Right renal pelvis (tissue), 4 donors: ENCODE measurements around the gene LMTK2. TPM values are rescaled to one million over a fixed set of nuclear protein-coding genes. Genes with fewer than 3 reads are reported as not detected.

Experiments
- DNase-seq, 4 donors: peaks; one replicate each; pipeline ENCODE4 v3.0.0-alpha.2; 2013; ENCODE audit warnings: low read depth in 4 of 4, low spot score in 3 of 4, missing footprints in 1 of 4
- polyA plus RNA-seq, 4 donors: library from polyadenylated mRNA; unstranded; fragments of 120-200 nt; gene quantifications; one replicate each; pipeline ENCODE4 v1.2.1, GENCODE V29; 2013; ENCODE audit not compliant: insufficient read length in 4 of 4

LMTK2 gene
- polyA plus RNA-seq, 4 donors: 13.6 to 14.8 (median 14.4) TPM

- DNase-seq: peak in 1 of 4 donors; percentile 15
Measured at GRCh38 chr7:98252425-98253054, 145.9 kb downstream of the LMTK2 start.

- DNase-seq: no peak
Measured at GRCh38 chr7:98254516-98254915, 147.9 kb downstream of the LMTK2 start.

GRCh38 chr7:98254951-98255610, 148.4 kb downstream of the LMTK2 start:
- no peak for DNase-seq

GRCh38 chr7:98256431-98256830, 149.8 kb downstream of the LMTK2 start:
- no peak for DNase-seq

GRCh38 chr7:98257701-98258100, 151.0 kb downstream of the LMTK2 start:
- DNase-seq: no peak

Other genes starting within 250 kb of the LMTK2 start
- gene ASNS, start 234.5 kb upstream of the LMTK2 start, polyA plus RNA-seq: 10 to 100 TPM; 24.7 to 34.5 (median 28.9) TPM
- under 1 TPM in 1 of 4 donors, not detected in 3; 0.12 TPM for gene OCM2, start 116.7 kb upstream of the LMTK2 start, polyA plus RNA-seq
- gene BHLHA15, start 104.6 kb downstream of the LMTK2 start, polyA plus RNA-seq: under 1 TPM in 3 of 4 donors, not detected in 1; 0.19 to 0.44 (median 0.29) TPM
- 10 to 100 TPM; 15.7 to 18.0 (median 16.4) TPM for gene TECPR1, start 145.4 kb downstream of the LMTK2 start, polyA plus RNA-seq
- gene BRI3, start 174.8 kb downstream of the LMTK2 start, polyA plus RNA-seq: 100 to 1,000 TPM in 3 of 4 donors, 10 to 100 TPM in 1; 97.0 to 113 (median 106) TPM